Upper lobe of right lung (tissue), 1 donor: ENCODE measurements around the gene LIAS. TPM values are rescaled to one million over a fixed set of nuclear protein-coding genes. Genes with fewer than 3 reads are reported as not detected.

ENCODE experiments used
- ATAC-seq: fragments of 200-7000 bp; cut with Tn5 transposase; one replicate; pipeline ENCODE4 v1.9.1; 2020; ENCODE audit warnings: mild to moderate bottlenecking, moderate library complexity
- DNase-seq: peaks from one replicate; pipeline ENCODE4 v3.0.0-alpha.2; 2020
- H3K27ac ChIP-seq: fragments of 200-600 bp; one replicate; pipeline ENCODE4 v1.8.0; 2022
- H3K27me3 ChIP-seq: fragments of 200-600 bp; one replicate; pipeline ENCODE4 v1.8.0; 2022; ENCODE audit warnings: mild to moderate bottlenecking
- H3K36me3 ChIP-seq: fragments of 200-600 bp; one replicate; pipeline ENCODE4 v1.8.0; 2022
- H3K4me1 ChIP-seq: fragments of 200-600 bp; one replicate; pipeline ENCODE4 v1.8.0; 2022
- H3K4me3 ChIP-seq: fragments of 200-600 bp; one replicate; pipeline ENCODE4 v1.8.0; 2022; ENCODE audit warnings: mild to moderate bottlenecking
- H3K9me3 ChIP-seq: fragments of 200-600 bp; one replicate; pipeline ENCODE4 v1.8.0; 2022
- intact Hi-C: fragments of 100-400 bp; cut with DNase I; formaldehyde crosslinking; loops from one replicate; pipeline ENCODE4 v1.11.0; 2022
- total RNA-seq: library from RNA; stranded (reverse); fragmentation: NEBNext Ultra II Directional; extraction: Animal tissue kit (Norgen Biotek cat#: 25700); gene quantifications from one replicate; pipeline ENCODE4 v1.2.1, GENCODE V29; 2021
- TF ChIP-seq, protein P1 (sequence below): fragments of 200-600 bp; IDR thresholded peaks from one replicate; pipeline ENCODE4 v1.8.0; 2022; ENCODE audit warnings: antibody characterized with exemption
- donor health status: DM: no; HTN: yes; CAD: no; lungs with severe emphysema.

The LIAS gene
- total RNA-seq, 1 donor from 2014 or later: 11.7 TPM

GRCh38 chr4:39441593-39441992 lies 17.3 kb upstream of the LIAS start:
- ATAC-seq (no peak), DNase-seq (no peak)
- no peak overlapping the region for H3K4me3 ChIP-seq
- H3K4me1 ChIP-seq: no peaks in the 10 kb centered on the region
- no peaks in the 10 kb centered on the region for H3K36me3 ChIP-seq
- intact Hi-C loops: no loop called here
- no peak overlapping the region for H3K27ac ChIP-seq
- no peaks in the 10 kb centered on the region for H3K27me3 ChIP-seq
- TF ChIP-seq, protein P1, sequence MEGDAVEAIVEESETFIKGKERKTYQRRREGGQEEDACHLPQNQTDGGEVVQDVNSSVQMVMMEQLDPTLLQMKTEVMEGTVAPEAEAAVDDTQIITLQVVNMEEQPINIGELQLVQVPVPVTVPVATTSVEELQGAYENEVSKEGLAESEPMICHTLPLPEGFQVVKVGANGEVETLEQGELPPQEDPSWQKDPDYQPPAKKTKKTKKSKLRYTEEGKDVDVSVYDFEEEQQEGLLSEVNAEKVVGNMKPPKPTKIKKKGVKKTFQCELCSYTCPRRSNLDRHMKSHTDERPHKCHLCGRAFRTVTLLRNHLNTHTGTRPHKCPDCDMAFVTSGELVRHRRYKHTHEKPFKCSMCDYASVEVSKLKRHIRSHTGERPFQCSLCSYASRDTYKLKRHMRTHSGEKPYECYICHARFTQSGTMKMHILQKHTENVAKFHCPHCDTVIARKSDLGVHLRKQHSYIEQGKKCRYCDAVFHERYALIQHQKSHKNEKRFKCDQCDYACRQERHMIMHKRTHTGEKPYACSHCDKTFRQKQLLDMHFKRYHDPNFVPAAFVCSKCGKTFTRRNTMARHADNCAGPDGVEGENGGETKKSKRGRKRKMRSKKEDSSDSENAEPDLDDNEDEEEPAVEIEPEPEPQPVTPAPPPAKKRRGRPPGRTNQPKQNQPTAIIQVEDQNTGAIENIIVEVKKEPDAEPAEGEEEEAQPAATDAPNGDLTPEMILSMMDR: no peak
- H3K9me3 ChIP-seq: no peaks in the 10 kb centered on the region

- Histone ChIP-seq H3K4me1 (peaks cover 9% of the 10 kb centered on the region), H3K9me3 (no peaks in the 10 kb centered on the region), H3K4me3 (no peak overlapping the region), H3K27me3 (no peaks in the 10 kb centered on the region), H3K27ac (no peak overlapping the region), H3K36me3 (no peaks in the 10 kb centered on the region)
- TF ChIP-seq, protein P1: no peak
- DNase-seq (no peak), ATAC-seq (no peak)
- intact Hi-C loops: no loop called here
Measured at GRCh38 chr4:39442998-39443397, 15.9 kb upstream of the LIAS start.

GRCh38 chr4:39446483-39446841 lies 12.4 kb upstream of the LIAS start:
- peaks cover 10% of the 10 kb centered on the region for H3K4me1 ChIP-seq
- H3K36me3 ChIP-seq: peaks cover 14% of the 10 kb centered on the region
- DNase-seq: no peak
- ATAC-seq: no peak
- TF ChIP-seq, protein P1: no peak
- intact Hi-C loops: no loop called here
- H3K9me3 ChIP-seq: no peaks in the 10 kb centered on the region
- H3K27ac ChIP-seq: peak overlapping the region; percentile 53
- peak overlapping the region; percentile 49 for H3K4me3 ChIP-seq
- H3K27me3 ChIP-seq: no peaks in the 10 kb centered on the region

DNA sequence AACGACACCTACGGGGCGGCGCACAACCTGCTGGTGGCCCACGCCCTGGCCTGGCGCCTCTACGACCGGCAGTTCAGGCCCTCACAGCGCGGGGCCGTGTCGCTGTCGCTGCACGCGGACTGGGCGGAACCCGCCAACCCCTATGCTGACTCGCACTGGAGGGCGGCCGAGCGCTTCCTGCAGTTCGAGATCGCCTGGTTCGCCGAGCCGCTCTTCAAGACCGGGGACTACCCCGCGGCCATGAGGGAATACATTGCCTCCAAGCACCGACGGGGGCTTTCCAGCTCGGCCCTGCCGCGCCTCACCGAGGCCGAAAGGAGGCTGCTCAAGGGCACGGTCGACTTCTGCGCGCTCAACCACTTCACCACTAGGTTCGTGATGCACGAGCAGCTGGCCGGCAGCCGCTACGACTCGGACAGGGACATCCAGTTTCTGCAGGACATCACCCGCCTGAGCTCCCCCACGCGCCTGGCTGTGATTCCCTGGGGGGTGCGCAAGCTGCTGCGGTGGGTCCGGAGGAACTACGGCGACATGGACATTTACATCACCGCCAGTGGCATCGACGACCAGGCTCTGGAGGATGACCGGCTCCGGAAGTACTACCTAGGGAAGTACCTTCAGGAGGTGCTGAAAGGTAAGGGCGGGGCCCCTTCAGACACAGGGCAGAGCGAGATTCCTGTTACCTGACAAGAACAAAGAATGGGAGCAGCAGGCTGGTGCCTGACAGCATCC lies 11.8 kb upstream of the LIAS start:
- DNase-seq: peak; percentile 89
- H3K27me3 ChIP-seq: no peaks in the 10 kb centered on the region
- peaks cover 20% of the 10 kb centered on the region for H3K36me3 ChIP-seq
- H3K27ac ChIP-seq: peak overlapping the region; percentile 53
- H3K9me3 ChIP-seq: no peaks in the 10 kb centered on the region
- H3K4me1 ChIP-seq: peaks cover 10% of the 10 kb centered on the region
- TF ChIP-seq, protein P1: peak; percentile 38
- intact Hi-C loops: no loop called here
- ATAC-seq: peak; percentile 94
- peak overlapping the region; percentile 49 for H3K4me3 ChIP-seq

DNA sequence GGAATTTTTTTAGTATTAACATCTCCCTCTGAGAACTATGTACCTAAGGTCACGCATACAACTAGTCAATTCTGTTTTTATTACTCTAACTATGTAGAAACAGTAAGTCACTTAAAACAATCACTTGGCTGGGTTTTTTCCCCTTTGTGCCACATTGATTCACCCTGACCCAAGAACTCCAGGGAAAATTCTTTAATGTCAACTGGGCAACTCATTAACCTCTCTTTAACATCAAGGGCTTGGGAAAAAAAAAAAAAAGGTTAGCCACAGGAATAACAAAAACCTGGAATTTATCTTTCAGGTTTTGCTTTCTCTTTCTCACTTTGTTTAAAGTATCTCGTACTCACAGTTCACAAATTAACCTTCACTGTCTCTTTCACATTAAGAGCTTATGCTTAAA lies 8.2 kb upstream of the LIAS start:
- no peaks in the 10 kb centered on the region for H3K9me3 ChIP-seq
- H3K4me1 ChIP-seq: peaks cover 10% of the 10 kb centered on the region
- no peak overlapping the region for H3K27ac ChIP-seq
- no peak for DNase-seq
- TF ChIP-seq, protein P1: no peak
- no peak overlapping the region for H3K4me3 ChIP-seq
- no peaks in the 10 kb centered on the region for H3K27me3 ChIP-seq
- peaks cover 56% of the 10 kb centered on the region for H3K36me3 ChIP-seq
- intact Hi-C loops: no loop called here
- no peak for ATAC-seq
